ENCODE results near the gene CDKN2B. TPM values are rescaled to one million over a fixed set of nuclear protein-coding genes. Genes with fewer than 3 reads are reported as not detected.
A peak's percentile ranks its signal among the peaks of the same experiment; 100 is the strongest.

Gene CDKN2B
- total RNA-seq, 2 experiments from 2014 or later, result 0.93 to 5.9 TPM

- CTCF ChIA-PET, result interaction anchor here (0.8 to 5.9 kb wide), 6 partner anchors 28 to 232 kb away, joined by 3 to 23 read pairs (median 4); partner anchors contain the start of gene CDKN2B
- no peak overlapping the region for H3K27ac Mint-ChIP-seq
- peak; percentile 74 for ATAC-seq
Observed at GRCh38 chr9:22045423-22045822, 36.3 kb upstream of the CDKN2B start.

GRCh38 chr9:22044583-22044982, 35.5 kb upstream of the CDKN2B start:
- Mint-ChIP-seq H3K27ac (no peak overlapping the region), H3K36me3 (peaks cover 2% of the 10 kb centered on the region), H3K27me3 (peaks cover 42% of the 10 kb centered on the region), H3K9me3 (ENCODE audit: low read depth) (no peaks in the 10 kb centered on the region), H3K4me3 (no peak overlapping the region), H3K4me1 (peaks cover 37% of the 10 kb centered on the region)
- CTCF ChIA-PET, result interaction anchor here (2.0 to 5.9 kb wide), 2 partner anchors 36 to 75 kb away, joined by 6 to 23 read pairs; partner anchors contain the start of gene CDKN2B
- ATAC-seq (no peak), DNase-seq (no peak)

More at GRCh38 chr9:22045423-22045822, 36.3 kb upstream of the CDKN2B start:
- peak; percentile 57 for DNase-seq
- Mint-ChIP-seq H3K4me1 (peaks cover 37% of the 10 kb centered on the region), H3K27me3 (peaks cover 38% of the 10 kb centered on the region), H3K36me3 (peaks cover 2% of the 10 kb centered on the region), H3K9me3 (ENCODE audit: low read depth) (no peaks in the 10 kb centered on the region), H3K4me3 (no peak overlapping the region)

- Mint-ChIP-seq H3K4me3 (no peak overlapping the region), H3K36me3 (peaks cover 2% of the 10 kb centered on the region), H3K27ac (no peak overlapping the region), H3K4me1 (peaks cover 35% of the 10 kb centered on the region), H3K27me3 (peaks cover 46% of the 10 kb centered on the region), H3K9me3 (ENCODE audit: low read depth) (no peaks in the 10 kb centered on the region)
- ATAC-seq (no peak), DNase-seq (no peak)
- CTCF ChIA-PET, result interaction anchor here (0.9 to 5.9 kb wide), 2 partner anchors 35 to 76 kb away, joined by 4 to 23 read pairs; partner anchors contain the start of gene CDKN2B
Observed at GRCh38 chr9:22043928-22044327, 34.8 kb upstream of the CDKN2B start.

GRCh38 chr9:22041775-22042174, 32.7 kb upstream of the CDKN2B start:
- H3K36me3 Mint-ChIP-seq, result peaks cover 2% of the 10 kb centered on the region
- H3K27me3 Mint-ChIP-seq, result peaks cover 34% of the 10 kb centered on the region

GRCh38 chr9:22041344-22041743, 32.2 kb upstream of the CDKN2B start:
- peaks cover 34% of the 10 kb centered on the region for H3K4me1 Mint-ChIP-seq
- no peak for ATAC-seq
- no peaks in the 10 kb centered on the region for H3K36me3 Mint-ChIP-seq
- DNase-seq, result no peak
- no peak overlapping the region for H3K4me3 Mint-ChIP-seq
- H3K9me3 Mint-ChIP-seq (ENCODE audit: low read depth), result no peaks in the 10 kb centered on the region
- no peak overlapping the region for H3K27ac Mint-ChIP-seq
- H3K27me3 Mint-ChIP-seq, result peaks cover 29% of the 10 kb centered on the region
- CTCF ChIA-PET, result interaction anchor here (1.1 to 8.6 kb wide), 5 partner anchors 10 to 229 kb away, joined by 3 to 86 read pairs (median 9); partner anchors contain the start of gene CDKN2B

More at GRCh38 chr9:22041775-22042174, 32.7 kb upstream of the CDKN2B start:
- CTCF ChIA-PET, result interaction anchor here (1.1 to 8.6 kb wide), 5 partner anchors 9 to 229 kb away, joined by 3 to 86 read pairs (median 9); partner anchors contain the start of gene CDKN2B
- Mint-ChIP-seq H3K27ac (no peak overlapping the region), H3K4me3 (no peak overlapping the region), H3K4me1 (peaks cover 38% of the 10 kb centered on the region), H3K9me3 (ENCODE audit: low read depth) (no peaks in the 10 kb centered on the region)
- DNase-seq (no peak), ATAC-seq (no peak)

GRCh38 chr9:22040760-22041159, 31.7 kb upstream of the CDKN2B start:
- H3K36me3 Mint-ChIP-seq, result no peaks in the 10 kb centered on the region
- ATAC-seq (no peak), DNase-seq (no peak)
- H3K4me1 Mint-ChIP-seq, result peaks cover 33% of the 10 kb centered on the region
- H3K27ac Mint-ChIP-seq, result no peak overlapping the region
- H3K4me3 Mint-ChIP-seq, result no peak overlapping the region
- H3K9me3 Mint-ChIP-seq (ENCODE audit: low read depth), result no peaks in the 10 kb centered on the region
- peaks cover 26% of the 10 kb centered on the region for H3K27me3 Mint-ChIP-seq
- CTCF ChIA-PET, result interaction anchor here (2.2 to 8.6 kb wide), 4 partner anchors 10 to 228 kb away, joined by 9 to 86 read pairs (median 16); partner anchors contain the start of gene CDKN2B

- H3K9me3 Mint-ChIP-seq (ENCODE audit: low read depth), result no peaks in the 10 kb centered on the region
- H3K4me1 Mint-ChIP-seq, result peaks cover 31% of the 10 kb centered on the region
- peaks cover 28% of the 10 kb centered on the region for H3K27me3 Mint-ChIP-seq
- CTCF ChIA-PET, result interaction anchor here (0.6 to 8.6 kb wide), 12 partner anchors 8 to 227 kb away, joined by 3 to 86 read pairs (median 4); partner anchors contain the start of gene CDKN2B
- DNase-seq (no peak), ATAC-seq (no peak)
- no peak overlapping the region for H3K27ac Mint-ChIP-seq
- no peaks in the 10 kb centered on the region for H3K36me3 Mint-ChIP-seq
- H3K4me3 Mint-ChIP-seq, result no peak overlapping the region
Observed at GRCh38 chr9:22039258-22039657, 30.2 kb upstream of the CDKN2B start.

- no peaks in the 10 kb centered on the region for H3K9me3 Mint-ChIP-seq (ENCODE audit: low read depth)
- H3K27me3 Mint-ChIP-seq, result peaks cover 22% of the 10 kb centered on the region
- no peak overlapping the region for H3K4me3 Mint-ChIP-seq
- ATAC-seq (no peak), DNase-seq (no peak)
- CTCF ChIA-PET, result interaction anchor here (0.7 to 8.6 kb wide), 22 partner anchors 10 to 466 kb away, joined by 3 to 86 read pairs (median 3); partner anchors contain the start of genes CDKN2B and CDKN2B-AS1
- no peaks in the 10 kb centered on the region for H3K36me3 Mint-ChIP-seq
- no peak overlapping the region for H3K27ac Mint-ChIP-seq
- H3K4me1 Mint-ChIP-seq, result peaks cover 29% of the 10 kb centered on the region
Observed at GRCh38 chr9:22037954-22038690, 29.0 kb upstream of the CDKN2B start.

- no peak for DNase-seq
- no peaks in the 10 kb centered on the region for H3K9me3 Mint-ChIP-seq (ENCODE audit: low read depth)
- ATAC-seq, result no peak
- no peak overlapping the region for H3K27ac Mint-ChIP-seq
- H3K4me3 Mint-ChIP-seq, result no peak overlapping the region
- CTCF ChIA-PET, result interaction anchor here (0.7 to 8.6 kb wide), 19 partner anchors 11 to 465 kb away, joined by 3 to 86 read pairs (median 4); partner anchors contain the start of genes CDKN2B and CDKN2B-AS1
- H3K36me3 Mint-ChIP-seq, result no peaks in the 10 kb centered on the region
- peaks cover 29% of the 10 kb centered on the region for H3K4me1 Mint-ChIP-seq
- peaks cover 18% of the 10 kb centered on the region for H3K27me3 Mint-ChIP-seq
Observed at GRCh38 chr9:22036866-22037626, 27.9 kb upstream of the CDKN2B start.

- Mint-ChIP-seq H3K27me3 (peaks cover 20% of the 10 kb centered on the region), H3K36me3 (no peaks in the 10 kb centered on the region), H3K4me3 (no peak overlapping the region), H3K4me1 (peaks cover 22% of the 10 kb centered on the region), H3K9me3 (ENCODE audit: low read depth) (no peaks in the 10 kb centered on the region), H3K27ac (no peak overlapping the region)
- DNase-seq (peak; percentile 47), ATAC-seq (peak; percentile 63)
- CTCF ChIA-PET, result interaction anchor here (1.2 to 8.6 kb wide), 3 partner anchors 26 to 223 kb away, joined by 3 to 86 read pairs (median 71); partner anchors contain the start of gene CDKN2B
Observed at GRCh38 chr9:22035591-22036011, 26.5 kb upstream of the CDKN2B start.

- no peak for DNase-seq
- no peaks in the 10 kb centered on the region for H3K36me3 Mint-ChIP-seq
- no peaks in the 10 kb centered on the region for H3K9me3 Mint-ChIP-seq (ENCODE audit: low read depth)
- H3K27me3 Mint-ChIP-seq, result peaks cover 12% of the 10 kb centered on the region
- no peak overlapping the region for H3K27ac Mint-ChIP-seq
- no peak overlapping the region for H3K4me3 Mint-ChIP-seq
- CTCF ChIA-PET, result interaction anchor here (2.8 kb wide), 1 partner anchor 86 kb away, joined by 9 read pairs; no protein-coding TSS in a partner anchor
- ATAC-seq, result no peak
- H3K4me1 Mint-ChIP-seq, result peaks cover 23% of the 10 kb centered on the region
Observed at GRCh38 chr9:22033012-22033630, 24.0 kb upstream of the CDKN2B start.

- ATAC-seq (no peak), DNase-seq (no peak)
- CTCF ChIA-PET, result interaction anchor here (1.1 to 3.3 kb wide), 3 partner anchors 24 to 215 kb away, joined by 3 to 16 read pairs (median 9); partner anchors contain the start of gene CDKN2B
- Mint-ChIP-seq H3K27me3 (peaks cover 14% of the 10 kb centered on the region), H3K27ac (no peak overlapping the region), H3K36me3 (no peaks in the 10 kb centered on the region), H3K4me3 (no peak overlapping the region), H3K9me3 (ENCODE audit: low read depth) (no peaks in the 10 kb centered on the region), H3K4me1 (peaks cover 20% of the 10 kb centered on the region)
Observed at GRCh38 chr9:22031655-22032411, 22.7 kb upstream of the CDKN2B start.
